Fibroblast of skin of back (primary cell): ENCODE results near the gene PFN3.
"Not testable (repeated sequence)": the region's sequence is repeated elsewhere in the genome, so short reads cannot be mapped to it uniquely, and the experiment has no call there.

Source experiments
- DNase-seq: peaks from one replicate; pipeline ENCODE4 v3.0.0-alpha.2; 2013

The PFN3 gene

DNA sequence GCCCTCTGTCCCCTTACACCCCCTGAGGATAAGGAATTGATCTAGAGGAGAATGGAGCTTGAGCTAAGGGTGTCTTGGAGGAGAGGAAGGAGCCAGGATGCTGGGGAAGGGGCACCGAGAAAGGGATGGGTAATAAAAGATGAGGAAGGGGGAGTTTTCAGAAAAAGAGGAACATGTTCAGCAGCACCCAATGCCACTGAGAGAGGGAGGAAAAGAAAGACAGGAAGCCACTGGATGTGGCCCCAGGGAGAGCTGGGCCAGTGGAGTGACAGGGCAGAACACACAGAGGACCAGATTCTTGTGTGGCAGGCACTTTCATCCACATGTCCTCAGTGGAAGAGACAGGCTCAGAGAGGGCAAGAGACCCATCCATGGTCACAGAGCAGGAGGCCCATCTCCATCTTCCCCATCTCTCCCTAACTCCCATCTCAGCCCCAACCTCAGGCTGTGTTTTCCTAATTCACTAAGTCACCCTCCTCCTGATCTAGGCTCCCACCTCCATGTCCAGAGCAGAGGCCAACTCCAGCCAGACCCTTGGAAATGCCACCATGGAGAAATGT lies 7.2 kb downstream of the PFN3 start:
- DNase-seq, result no peak

DNA sequence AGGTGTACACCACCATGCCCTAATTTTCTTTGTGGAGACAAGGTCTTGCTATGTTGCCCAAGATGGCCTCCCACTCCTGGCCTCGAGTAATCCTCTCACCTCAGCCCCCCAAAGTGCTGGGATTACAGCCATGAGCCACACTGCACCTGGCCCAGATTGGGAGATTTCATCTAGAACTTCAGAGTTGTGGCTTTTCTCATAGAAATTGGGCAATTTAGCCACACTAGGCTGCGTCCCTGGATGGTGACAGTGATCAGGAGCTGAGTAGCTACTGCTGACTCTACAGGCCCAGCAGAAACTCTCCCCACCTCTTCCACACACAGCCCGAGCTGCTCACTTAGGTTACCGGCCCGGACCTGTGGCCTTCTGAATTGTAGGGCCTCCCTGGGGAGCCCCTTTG lies 7.7 kb downstream of the PFN3 start:
- DNase-seq, result no peak

DNA sequence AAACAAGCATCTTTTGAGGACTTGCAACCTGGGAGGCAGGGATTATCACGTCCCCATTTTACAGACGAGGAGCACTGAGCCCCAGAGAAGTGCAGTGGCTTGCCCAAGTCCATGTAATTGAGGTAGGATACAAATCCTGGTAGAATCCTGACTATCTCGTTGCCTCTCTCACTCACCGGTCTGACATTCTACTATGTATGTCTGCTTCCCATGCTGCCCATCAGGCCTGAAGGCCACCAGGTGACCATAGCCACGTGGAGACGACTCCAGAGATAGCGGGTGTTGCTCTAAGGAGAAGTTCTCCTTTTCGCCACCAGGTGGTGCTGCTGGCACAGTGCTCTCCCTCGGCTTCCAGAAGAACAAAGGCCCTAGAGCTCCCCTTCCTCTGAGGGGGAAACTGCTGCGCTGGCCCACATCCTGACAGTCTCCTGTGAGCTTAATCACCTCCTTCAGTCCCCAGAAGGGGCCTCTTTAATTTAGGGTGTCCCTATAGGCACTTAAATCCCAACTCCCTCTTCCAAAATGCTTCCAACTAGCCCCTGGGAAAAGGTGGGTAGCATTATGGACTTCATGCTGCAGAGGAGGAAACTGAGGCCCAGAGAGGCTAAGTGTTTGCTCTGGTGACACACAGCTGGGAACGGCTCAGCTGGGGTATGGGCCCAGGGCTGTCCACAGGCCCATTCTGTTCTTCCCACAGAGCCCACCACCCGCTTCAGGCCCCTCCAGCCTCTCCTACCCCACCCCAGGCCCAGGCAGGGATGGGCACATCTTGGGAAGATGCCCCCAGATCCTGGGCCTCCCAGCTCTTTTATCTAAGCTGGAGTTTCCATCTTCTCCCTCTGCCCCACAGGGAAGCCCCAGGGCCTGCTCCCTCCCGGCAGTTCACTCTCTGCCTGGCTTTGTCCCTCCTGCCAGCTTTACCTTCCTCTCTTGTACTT lies 9.8 kb downstream of the PFN3 start:
- DNase-seq, result peak; percentile 80

DNA sequence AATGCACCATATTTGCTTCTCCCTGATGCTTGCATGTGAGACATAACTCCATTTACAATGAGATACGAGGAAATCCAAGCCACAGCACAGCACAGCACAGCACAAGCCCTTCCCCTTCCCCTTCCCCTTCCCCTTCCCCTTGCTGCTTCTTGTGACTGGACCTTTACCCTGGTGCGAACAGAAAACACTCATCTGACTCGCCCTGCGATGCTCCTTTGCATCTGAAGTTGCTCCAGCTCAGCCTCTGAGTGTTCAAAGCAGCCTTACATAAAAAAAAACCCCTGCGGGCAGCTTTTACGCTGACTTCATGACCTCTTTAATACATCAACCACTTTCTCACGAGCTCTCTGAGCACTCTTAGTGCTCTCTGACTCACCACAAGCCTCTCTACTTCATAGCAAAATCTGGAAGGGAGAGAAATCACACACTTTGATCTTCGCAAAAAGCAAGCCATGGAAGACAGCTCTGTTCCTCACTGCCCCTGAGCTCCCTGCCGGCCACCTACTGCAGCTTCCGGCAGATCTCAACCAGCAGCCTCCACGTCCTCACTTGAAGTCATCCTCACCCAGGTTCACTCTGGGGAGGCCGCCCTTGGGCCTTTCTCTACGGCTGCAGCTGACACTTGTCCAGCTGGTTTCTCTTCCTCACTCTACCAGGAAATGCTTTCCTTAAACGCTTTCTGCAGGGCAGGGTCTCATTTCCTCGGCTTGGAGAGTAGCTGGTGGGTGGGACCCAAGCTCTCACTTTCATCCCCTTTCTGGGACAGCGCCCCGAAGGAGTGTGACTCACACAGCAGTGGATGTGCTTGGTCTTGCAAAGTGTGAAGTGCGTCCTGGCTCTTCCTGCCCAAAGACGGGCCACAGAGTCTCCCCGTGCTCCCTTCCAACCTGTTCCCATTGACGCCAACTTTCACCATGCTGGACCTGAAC lies 11.0 kb downstream of the PFN3 start:
- DNase-seq, result peak; percentile 84

DNA sequence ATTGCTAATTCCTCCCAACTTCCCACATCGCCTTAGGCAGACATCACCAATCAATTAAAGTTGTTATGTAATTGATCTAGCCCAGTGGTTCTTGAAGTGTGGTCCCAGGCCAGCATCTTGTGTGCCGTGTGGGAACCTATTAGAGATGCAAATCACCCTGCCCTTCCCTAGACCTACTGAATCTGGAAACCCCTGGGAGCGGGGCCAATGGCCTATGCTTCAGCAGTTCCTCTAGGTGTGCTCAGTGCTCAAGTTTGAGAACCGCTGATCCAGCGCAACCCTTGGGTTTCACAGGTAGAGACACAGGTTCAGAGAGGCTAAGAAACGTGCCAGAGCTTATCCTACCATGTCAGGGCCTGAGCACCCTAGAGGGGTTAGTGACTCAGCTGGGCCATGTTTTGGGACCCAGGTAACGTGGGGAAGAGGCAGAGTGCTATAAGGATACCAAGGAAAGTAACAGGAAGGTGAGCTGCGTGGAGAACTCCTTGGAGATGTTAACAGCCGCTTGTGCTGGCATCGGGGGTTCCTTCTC lies 11.9 kb downstream of the PFN3 start:
- DNase-seq, result no peak

DNA sequence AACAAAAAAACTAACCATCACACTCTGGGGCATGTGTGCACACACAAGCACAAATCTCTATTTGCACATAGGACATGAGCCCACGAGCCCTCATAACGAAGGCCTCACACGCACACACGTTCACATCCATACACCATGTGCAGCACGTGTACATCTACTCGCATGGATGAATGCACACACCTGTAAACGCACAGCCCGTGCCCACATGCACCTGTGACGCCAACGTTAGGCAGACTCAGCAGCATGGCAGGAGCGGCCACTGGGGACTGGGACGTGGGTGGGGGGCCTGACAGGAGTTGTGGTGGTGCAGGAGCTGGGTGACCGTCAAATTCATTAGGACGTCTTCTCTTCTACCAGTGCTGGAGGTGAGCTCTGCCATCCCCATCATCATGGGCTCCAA lies 13.1 kb downstream of the PFN3 start:
- no peak for DNase-seq

DNA sequence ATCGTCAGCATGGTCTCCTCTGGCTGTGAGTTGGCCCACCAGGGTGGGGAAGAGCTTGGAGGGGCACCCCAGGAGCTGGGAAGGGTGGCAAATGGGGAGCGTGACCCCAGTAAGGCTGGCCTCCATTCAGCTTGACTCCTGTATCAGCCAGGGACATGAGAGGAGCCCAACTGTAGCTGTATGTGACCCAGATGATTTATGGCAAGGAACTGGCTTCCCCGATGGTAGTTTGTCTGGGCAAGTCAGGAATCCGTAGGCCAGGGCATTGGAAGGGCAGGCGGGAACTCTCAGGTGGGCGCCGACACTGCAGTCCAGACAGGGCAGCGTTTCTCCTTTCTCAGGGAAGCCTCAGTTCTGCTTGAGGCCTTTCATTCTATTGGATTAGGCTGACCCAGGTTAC lies 13.9 kb downstream of the PFN3 start:
- no peak for DNase-seq

DNA sequence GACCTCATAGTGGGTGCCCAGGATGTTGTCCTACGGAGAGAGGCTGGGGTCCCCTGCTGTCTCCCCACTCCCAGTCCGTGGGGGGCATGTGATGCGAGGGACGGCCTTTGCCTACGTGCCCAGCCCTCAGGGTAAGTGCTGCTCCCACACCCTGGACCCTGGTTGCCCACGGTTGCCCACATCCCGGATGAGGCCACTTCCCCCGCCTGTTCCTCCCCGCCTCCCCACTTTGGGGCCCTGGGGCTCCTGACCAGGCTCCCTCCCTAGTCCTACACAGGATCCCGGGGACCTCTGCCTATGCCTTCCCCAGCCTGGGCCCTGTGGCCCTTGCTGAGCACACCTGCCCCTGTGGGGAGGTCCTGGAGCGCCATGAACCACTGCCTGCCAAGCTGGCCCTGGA lies 14.7 kb downstream of the PFN3 start:
- DNase-seq, result no peak

DNA sequence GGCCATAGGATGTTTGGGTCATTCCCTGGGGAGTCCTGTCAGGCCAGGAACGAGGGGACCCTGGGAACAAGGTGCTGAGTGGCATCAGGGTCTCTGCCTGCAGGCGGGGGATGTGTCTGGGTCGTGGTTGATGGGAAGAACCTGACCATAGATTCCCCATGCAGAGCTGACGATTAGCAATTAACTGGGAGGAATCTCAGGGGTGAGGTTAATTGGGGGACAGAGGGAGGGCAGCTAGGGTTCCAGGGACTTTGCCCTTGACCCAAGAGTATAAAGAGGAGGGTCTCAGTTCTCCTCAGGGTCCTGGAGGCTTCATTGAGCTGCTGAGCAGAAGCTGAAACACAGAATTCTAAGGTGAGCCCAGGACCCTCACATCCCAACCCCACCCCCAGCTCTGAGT lies 16.3 kb downstream of the PFN3 start, which contains the start of gene SLC34A1:
TSS of gene SLC34A1 (plus strand) at position 301 of the 400 bp plus-strand sequence. CDS start 1,308 bp downstream, outside the sequence.
- DNase-seq, result no peak

DNA sequence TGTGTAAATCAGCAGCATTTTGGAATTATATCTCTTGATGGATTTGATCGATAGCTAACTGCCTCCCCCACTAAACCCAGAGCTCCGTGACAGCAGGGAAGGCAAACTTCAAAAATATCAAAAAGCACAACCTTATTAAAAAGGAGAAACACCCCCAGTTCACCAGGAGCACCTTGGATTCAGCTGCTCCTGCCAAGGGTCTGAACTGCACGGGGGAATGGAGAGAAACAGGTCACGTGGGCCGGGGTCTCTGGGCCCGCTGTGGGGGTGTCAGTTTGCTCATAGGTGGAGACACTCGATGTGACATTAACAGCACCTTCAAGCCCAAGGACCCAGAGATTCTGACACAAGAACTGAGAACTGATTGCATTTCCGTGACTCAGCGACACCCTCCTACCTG lies 17.3 kb downstream of the PFN3 start:
- no peak for DNase-seq

DNA sequence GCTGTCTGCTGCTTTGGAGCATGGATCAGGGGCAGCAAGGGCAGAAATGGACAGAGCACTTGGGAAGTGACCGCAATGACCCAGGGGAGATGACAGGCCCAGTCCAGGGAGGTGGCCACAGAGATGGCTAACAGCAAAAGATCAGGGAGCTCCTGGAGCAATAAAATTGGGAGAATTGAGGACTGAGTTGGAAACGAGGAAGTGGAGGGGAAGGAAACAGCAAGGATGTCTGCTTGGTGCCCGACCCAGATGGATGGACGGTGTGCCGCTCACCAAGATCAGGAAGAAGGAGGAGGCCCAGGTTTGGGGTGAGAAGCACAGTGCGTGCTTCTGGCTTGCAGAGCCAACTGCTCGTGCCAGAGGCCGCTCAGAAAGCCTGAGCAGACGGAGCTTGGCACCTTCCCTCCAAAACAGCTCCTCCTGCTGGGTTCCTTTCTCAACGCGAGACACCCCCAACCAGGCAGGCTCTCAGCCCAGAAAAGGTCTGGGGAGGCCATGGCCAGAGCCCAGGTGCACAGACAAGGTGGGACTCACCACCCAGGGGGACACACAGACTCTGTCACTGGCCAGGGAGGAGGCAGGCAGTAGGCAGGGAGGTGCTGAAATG lies 17.9 kb downstream of the PFN3 start:
- no peak for DNase-seq

DNA sequence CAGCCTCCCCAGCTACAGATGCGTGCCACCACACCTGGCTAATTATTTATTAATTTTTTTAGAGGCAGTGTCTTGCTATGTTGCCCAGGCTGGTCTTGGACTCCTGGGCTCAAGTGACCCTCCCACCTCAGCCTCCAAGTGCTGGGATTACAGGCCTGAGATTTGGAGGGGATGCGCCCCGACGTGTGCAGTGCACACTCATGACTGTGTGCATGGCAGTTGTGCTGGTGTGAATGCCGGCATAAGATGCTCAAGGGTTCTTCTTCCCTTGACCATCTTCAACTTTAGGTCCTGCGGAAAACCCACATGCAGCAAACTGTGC lies 19.7 kb downstream of the PFN3 start:
- DNase-seq, result no peak

DNA sequence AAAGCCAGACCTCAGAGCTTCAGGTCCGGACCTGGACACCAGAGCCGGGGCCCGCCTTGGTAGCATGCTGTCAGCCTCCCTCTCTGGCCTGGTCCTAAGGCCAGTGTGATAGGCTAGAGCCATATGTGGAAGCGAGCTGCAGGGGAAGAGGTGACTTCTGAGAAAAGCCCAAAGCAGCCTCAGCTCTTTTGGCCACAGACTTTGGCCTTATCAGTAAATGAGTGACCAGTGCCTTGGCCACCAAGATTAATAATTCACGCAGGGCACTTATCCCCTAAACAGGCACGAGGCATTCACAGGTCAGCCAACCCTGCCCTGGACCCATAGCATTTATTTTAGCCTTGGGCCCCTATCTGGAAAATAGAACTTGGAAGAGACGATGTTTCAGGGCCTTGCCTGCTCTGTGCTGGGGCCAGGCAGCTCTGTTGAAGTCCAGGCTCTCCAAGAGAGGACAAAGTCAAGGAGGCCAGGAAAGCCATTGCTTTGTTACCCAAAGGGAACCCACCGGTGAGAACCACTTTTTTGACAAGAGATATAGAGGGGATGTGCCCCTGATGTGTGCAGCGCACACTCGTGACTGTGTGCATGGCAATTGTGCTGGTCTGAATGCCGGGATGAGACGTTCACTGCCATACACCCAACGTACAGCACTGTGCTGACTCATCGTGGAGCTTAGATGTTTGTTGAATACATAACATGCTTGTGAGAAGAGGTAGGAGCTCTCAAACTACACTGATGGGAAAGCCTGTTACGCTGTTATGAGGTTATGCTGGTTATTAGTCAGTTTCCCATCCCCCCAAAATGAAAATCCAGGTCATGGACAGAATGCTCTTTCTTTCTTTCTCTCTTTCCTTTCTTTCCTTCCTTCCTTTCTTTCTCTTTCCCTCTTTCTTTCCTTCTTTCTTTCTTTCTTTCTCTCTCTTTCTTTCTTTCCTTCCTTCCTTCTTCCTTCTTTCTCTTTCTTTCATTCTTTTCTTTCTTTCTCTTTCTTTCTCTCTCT lies 21.3 kb downstream of the PFN3 start:
- peak; percentile 85 for DNase-seq

DNA sequence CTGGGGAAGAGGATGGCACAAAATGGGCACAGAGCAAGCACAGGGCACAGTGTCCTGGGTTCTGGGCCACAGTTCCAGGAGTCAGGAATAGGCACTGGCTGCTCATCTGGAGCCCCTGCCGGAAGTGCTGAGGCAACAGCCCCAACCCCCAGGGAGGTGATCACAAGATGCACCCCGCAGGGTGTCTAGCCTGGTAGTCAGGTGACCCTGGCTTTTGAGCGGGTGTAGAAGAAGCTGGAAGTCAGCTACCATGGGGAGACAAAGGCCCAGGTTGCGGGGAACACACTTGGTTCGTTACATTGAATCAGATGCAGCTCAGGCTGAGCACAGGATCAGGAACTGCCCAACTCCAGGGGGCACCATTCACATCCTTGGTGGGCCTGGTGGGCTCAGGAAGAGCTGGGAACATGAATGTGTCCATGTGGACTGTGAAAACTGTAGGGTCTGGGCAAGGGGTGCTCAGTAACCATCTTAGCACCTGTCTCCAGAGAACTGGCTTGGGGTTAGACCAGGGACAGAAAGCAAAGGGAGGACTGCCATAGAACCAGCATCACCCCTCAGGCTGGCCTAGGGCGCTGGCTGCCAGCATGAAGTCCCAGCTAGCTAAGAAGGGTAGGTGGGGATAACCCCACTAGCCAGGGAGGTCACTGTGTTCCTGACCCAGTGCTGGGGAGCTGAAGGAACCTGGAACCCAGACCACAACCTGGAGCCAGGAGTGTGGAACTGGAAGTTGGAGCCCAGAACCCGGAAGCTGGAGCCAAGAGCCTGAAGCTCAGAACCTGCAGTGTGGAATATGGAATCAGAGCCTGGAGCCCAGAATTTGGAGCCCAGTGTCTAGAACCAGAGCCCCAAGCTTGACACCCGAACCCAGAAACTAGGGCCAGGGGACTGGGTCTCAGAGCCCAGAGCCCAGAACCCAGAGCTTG lies 22.3 kb downstream of the PFN3 start:
- no peak for DNase-seq

DNA sequence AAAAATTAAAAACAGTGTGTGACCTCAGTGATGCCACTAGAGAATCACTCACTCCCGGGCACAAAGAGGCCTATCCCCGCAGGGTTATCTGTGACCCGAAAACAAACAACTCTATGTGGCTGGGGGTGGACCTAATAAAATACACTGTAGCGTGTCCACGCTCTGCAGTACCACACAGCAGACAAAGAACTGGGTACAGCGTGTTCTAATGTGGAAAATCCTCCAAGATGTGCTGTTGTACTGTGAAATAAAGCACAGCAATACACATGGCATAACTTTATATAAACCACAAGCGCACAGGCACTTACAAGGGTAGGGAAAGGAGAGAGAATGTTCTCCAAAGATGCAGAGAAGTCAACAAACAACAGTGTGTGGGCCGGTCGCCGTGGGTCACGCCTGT lies 24.4 kb downstream of the PFN3 start:
- DNase-seq, result no peak

DNA sequence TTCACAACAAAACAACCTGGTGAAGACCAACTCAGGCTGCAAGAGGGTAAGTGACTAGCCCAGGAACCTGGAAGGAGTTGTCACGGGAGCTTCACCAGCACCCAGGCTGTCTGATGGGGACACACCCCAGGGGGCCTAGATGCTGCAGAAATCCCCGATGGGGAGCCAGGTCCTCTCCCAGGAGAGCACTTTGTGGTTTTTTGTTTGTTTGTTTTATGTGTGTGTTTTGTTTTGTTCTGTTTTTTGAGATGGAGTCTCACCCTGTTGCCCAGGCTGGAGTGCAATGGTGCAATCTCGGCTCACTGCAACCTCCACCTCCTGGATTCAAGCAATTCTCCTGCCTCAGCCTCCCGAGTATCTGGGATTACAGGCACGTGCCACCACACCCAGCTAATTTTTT lies 24.9 kb downstream of the PFN3 start:
- not testable (repeated sequence) for DNase-seq

DNA sequence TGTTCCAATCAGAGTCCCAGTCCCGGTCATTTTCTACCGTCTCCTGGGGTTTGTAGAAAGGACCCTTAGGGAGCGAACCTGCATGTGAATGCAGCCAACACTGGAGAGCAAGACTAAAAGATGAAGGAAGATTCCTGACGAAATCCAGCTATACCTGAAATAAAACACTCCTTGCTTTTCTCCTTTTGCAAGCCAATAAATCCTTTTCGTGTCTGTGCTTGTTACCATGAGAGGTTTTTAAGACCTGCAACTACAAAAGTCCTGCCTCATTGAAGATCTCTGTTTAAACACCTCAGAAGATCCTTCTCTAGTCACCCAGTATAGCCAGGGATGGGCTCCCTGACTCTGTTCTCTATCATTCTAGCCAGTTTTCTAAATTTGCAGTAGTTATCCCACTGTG lies 26.2 kb downstream of the PFN3 start:
- no peak for DNase-seq

DNA sequence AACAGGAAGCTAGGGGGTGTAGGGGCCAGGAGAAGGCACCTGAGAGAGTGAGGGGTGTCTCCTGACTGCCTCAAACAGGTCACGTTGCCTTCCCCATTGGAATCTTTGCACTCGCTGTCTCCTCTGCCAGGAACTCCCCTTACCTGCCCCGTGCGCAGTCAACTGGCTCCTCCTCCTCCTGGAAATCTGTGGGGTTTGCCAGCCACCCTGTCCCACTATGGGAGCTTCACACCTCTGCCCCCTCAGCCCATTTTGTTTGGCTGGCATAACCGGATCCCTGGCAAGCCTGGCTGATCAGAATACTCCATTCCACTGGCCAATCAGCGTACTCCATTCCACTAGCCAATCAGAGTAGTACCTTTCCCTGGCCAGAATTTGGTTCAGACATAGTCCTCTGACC lies 26.7 kb downstream of the PFN3 start:
- no peak for DNase-seq

DNA sequence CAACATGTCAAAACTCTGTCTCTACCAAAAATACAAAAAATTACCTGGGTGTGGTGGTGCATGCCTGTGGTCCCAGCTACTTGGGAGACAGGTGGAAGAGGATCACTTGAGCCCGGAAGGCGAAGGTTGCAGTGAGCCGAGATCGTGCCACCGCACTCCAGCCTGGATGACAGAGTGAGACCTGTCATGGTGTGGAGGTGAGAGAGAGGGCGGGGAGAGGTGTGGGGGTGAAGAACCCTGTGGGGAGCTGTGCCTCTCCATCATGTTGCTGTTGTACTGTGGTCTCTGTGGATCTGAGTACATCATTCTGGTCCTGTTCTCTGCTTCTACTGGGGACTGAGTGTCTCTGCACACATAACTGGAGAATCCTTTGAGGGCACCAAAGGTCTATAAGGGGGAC lies 27.6 kb downstream of the PFN3 start:
- no peak for DNase-seq
